GM13977 (cell line): Measurements from ENCODE around the gene TANGO6.
"Not testable (repeated sequence)": the region's sequence is repeated elsewhere in the genome, so short reads cannot be mapped to it uniquely, and the experiment has no call there.

Experiments used
- DNase-seq: peaks from one replicate; pipeline ENCODE4 v3.0.0; 2012; ENCODE audit warnings: low spot score
- CTCF ChIP-seq: IDR thresholded peaks from 2 replicates; pipeline ENCODE4 v1.5.1; 2012; ENCODE audit warnings: mild to moderate bottlenecking, control low read depth; ENCODE audit not compliant: insufficient read depth; ENCODE audit errors: extremely low read depth, missing control alignments
- in situ Hi-C: fragments of 300-500 bp; cut with MboI; formaldehyde crosslinking; loops from one replicate; pipeline ENCODE4 v1.12.0; 2022; ENCODE audit warnings: low sequenced_read_pairs, low pct_unique_long_range_greater_than_20kb, mixed read lengths, inconsistent platforms; ENCODE audit not compliant: unreplicated experiment

TANGO6 gene

DNA sequence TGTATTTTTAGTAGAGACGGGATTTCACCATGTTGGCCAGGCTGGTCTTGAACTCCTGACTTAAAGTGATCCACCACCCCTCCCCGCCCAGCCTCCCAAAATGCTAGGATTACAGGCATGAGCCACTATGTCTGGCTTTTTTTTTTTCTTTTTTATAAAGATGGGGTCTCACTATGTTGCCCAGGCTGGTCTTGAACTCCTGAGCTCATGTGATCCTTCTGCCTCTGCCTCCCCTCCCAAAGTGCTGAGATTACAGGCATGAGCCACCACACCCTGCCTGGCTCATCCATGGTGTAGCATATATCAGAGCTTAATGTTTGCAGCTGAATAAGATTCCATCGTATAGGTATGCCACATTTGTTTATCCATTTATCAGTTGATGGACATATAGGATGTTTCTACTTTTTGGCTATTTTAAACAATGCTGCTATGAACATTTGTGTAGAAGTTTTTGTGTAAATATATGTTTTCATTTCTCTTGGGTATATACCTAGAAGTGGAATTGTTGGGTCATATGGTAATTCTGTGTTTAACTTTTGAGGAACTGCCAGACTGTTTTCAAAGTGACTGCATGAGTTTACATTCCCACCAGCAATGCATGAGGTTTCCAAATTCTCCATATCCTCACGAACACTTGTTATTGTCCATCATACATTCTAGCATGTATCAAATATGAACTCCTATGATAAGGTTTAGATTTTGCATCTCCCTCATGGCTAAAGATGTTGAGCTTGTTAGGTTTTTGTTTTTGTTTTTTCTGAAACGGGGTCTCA lies 206.5 kb downstream of the TANGO6 start:
- no peak for TF ChIP-seq CTCF
- in situ Hi-C loops = no loop called here
- no peak for DNase-seq

- DNase-seq, in situ Hi-C loops: not testable (repeated sequence)
Measured at GRCh38 chr16:69051517-69051830, 208.1 kb downstream of the TANGO6 start.

- DNase-seq = no peak
- in situ Hi-C loops = no loop called here
- no peak for TF ChIP-seq CTCF
Measured at GRCh38 chr16:69055008-69055407, 211.7 kb downstream of the TANGO6 start.

- TF ChIP-seq CTCF = no peak
- DNase-seq = no peak
- in situ Hi-C loops = no loop called here
Measured at GRCh38 chr16:69055980-69056379, 212.6 kb downstream of the TANGO6 start.

DNA sequence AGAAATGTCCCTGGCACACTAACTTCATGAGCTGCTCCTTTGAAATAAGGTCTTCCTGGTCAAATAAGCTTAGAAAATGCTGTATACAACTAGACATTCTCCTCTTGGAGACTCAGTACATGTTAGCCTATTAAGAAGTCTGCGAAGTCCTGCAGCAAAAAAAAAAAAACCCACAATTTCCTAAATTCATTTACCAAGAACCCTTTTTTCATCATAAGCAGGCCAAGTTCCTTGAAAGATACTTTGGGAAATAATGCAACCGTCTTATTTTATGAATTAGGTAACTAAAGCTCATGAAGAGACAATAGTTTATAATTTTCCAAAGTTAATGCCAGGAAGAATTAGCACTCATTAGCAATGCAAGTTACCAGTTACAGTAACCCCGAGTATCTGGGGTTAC lies 213.1 kb downstream of the TANGO6 start:
- no peak for DNase-seq
- in situ Hi-C loops = no loop called here
- no peak for TF ChIP-seq CTCF

GRCh38 chr16:69057400-69058378 lies 214.4 kb downstream of the TANGO6 start:
- TF ChIP-seq CTCF = no peak
- DNase-seq = peak; percentile 23
- in situ Hi-C loops = no loop called here

- DNase-seq, in situ Hi-C loops: not testable (repeated sequence)
Measured at GRCh38 chr16:69063491-69063890, 220.2 kb downstream of the TANGO6 start.
